GM23338 (cell line): ENCODE results near the gene ACSF3. TPM values are rescaled to one million over a fixed set of nuclear protein-coding genes. Genes with fewer than 3 reads are reported as not detected.

Experiments used
- ATAC-seq: fragments of 200-7000 bp; cut with Tn5 transposase; 3 replicates; pipeline ENCODE4 v1.9.1; 2020
- DNase-seq: peaks from one replicate; pipeline ENCODE4 v3.0.0-alpha.2; 2015; ENCODE audit warnings: low spot score
- H2AFZ ChIP-seq: fragments of 200-600 bp; sonication (generic); 2 replicates; pipeline ENCODE4 v1.8.0; 2016; ENCODE audit warnings: antibody characterized with exemption, mild to moderate bottlenecking, moderate library complexity
- H3F3A ChIP-seq: fragments of 200-600 bp; sonication (generic); replicated peaks from 2 replicates; pipeline ENCODE4 v1.8.0; 2017; ENCODE audit warnings: antibody characterized with exemption, mixed run types, low read depth
- H3K27ac ChIP-seq: fragments of 200-600 bp; sonication (generic); 2 replicates; pipeline ENCODE4 v1.6.1; 2016; ENCODE audit warnings: low read depth
- H3K27me3 ChIP-seq: fragments of 200-600 bp; sonication (generic); 2 replicates; pipeline ENCODE4 v1.8.0; 2016; ENCODE audit warnings: mild to moderate bottlenecking, mixed run types, moderate library complexity; ENCODE audit not compliant: insufficient read depth
- H3K36me3 ChIP-seq: fragments of 200-600 bp; sonication (generic); 2 replicates; pipeline ENCODE4 v1.8.0; 2016; ENCODE audit warnings: mild to moderate bottlenecking; ENCODE audit not compliant: insufficient read depth
- H3K4me1 ChIP-seq: fragments of 200-600 bp; sonication (generic); 2 replicates; pipeline ENCODE4 v1.8.0; 2016; ENCODE audit warnings: mild to moderate bottlenecking, moderate library complexity; ENCODE audit not compliant: insufficient read depth
- H3K4me2 ChIP-seq: fragments of 200-600 bp; sonication (generic); 2 replicates; pipeline ENCODE4 v1.7.1; 2017; ENCODE audit warnings: mixed run types
- H3K4me3 ChIP-seq: fragments of 200-600 bp; sonication (generic); 2 replicates; pipeline ENCODE4 v1.6.1; 2016; ENCODE audit warnings: mixed run types
- H3K79me2 ChIP-seq: fragments of 200-600 bp; sonication (generic); replicated peaks from 2 replicates; pipeline ENCODE4 v1.8.0; 2017; ENCODE audit warnings: mild to moderate bottlenecking; ENCODE audit not compliant: insufficient read depth
- H3K9me2 ChIP-seq: fragments of 200-600 bp; sonication (generic); 2 replicates; pipeline ENCODE4 v1.8.0; 2017; ENCODE audit not compliant: insufficient read depth
- H4K20me1 ChIP-seq: fragments of 200-600 bp; sonication (generic); replicated peaks from 2 replicates; pipeline ENCODE4 v1.8.0; 2017; ENCODE audit warnings: mild to moderate bottlenecking; ENCODE audit not compliant: insufficient read depth
- H3K27ac Mint-ChIP-seq: 2 replicates; pipeline ENCODE4 v1.8.0; 2020; ENCODE audit warnings: inconsistent platforms, mild to moderate bottlenecking, moderate library complexity, mixed read lengths
- H3K27me3 Mint-ChIP-seq: 3 replicates; pipeline ENCODE4 v1.8.0; 2022; ENCODE audit warnings: low read depth, mild to moderate bottlenecking, moderate library complexity, mixed read lengths, inconsistent platforms; ENCODE audit not compliant: insufficient read depth, poor library complexity
- H3K36me3 Mint-ChIP-seq: 3 replicates; pipeline ENCODE4 v1.8.0; 2021; ENCODE audit warnings: low read depth, mild to moderate bottlenecking, inconsistent platforms, moderate library complexity, mixed read lengths
- H3K4me1 Mint-ChIP-seq: 3 replicates; pipeline ENCODE4 v1.8.0; 2020; ENCODE audit warnings: mild to moderate bottlenecking, inconsistent platforms, mixed read lengths
- H3K4me3 Mint-ChIP-seq: 3 replicates; pipeline ENCODE4 v1.8.0; 2021; ENCODE audit warnings: moderate library complexity, mild to moderate bottlenecking, inconsistent platforms, mixed read lengths
- H3K9me3 Mint-ChIP-seq: 3 replicates; pipeline ENCODE4 v1.8.0; 2020; ENCODE audit warnings: moderate library complexity, mild to moderate bottlenecking, inconsistent platforms, mixed read lengths
- CREB1 ChIP-seq: fragments of 250-450 bp; sonication (Bioruptor Pico); IDR thresholded peaks from 2 replicates; pipeline ENCODE4 v1.5.0; 2020; ENCODE audit warnings: low read depth, mild to moderate bottlenecking, moderate library complexity
- CTCF ChIP-seq, 2 experiments: fragments of 200-600 bp in 1 of 2; sonication (generic) in 1 of 2; conservative IDR thresholded peaks; 2 replicates each; pipeline versions ENCODE4 v1.5.1 to v1.6.1; 2016 to 2017; ENCODE audit warnings: antibody characterized with exemption in 2 of 2, low read depth in 2 of 2, mild to moderate bottlenecking in 2 of 2, moderate library complexity in 1 of 2
- ETS1 ChIP-seq: IDR thresholded peaks from 2 replicates; pipeline ENCODE4 v1.6.1; 2016; ENCODE audit warnings: antibody characterized with exemption
- EZH2 ChIP-seq: fragments of 200-600 bp; sonication (generic); IDR thresholded peaks from one replicate; pipeline ENCODE4 v1.8.0; 2017; ENCODE audit warnings: antibody characterized with exemption, mild to moderate bottlenecking, low read depth; ENCODE audit not compliant: unreplicated experiment
- EZH2phosphoT487 ChIP-seq: fragments of 200-600 bp; sonication (generic); IDR thresholded peaks from one replicate; pipeline ENCODE4 v1.8.1; 2018; ENCODE audit warnings: antibody characterized with exemption; ENCODE audit not compliant: unreplicated experiment
- JUNB ChIP-seq: IDR thresholded peaks from one replicate; pipeline ENCODE4 v1.6.1; 2016; ENCODE audit warnings: antibody characterized with exemption; ENCODE audit not compliant: unreplicated experiment
- NANOG ChIP-seq: IDR thresholded peaks from 2 replicates; pipeline ENCODE4 v1.6.1; 2016; ENCODE audit warnings: antibody characterized with exemption, borderline replicate concordance
- POLR2AphosphoS5 ChIP-seq: IDR thresholded peaks from 2 replicates; pipeline ENCODE4 v1.6.1; 2016; ENCODE audit warnings: antibody characterized with exemption, low read depth
- REST ChIP-seq: IDR thresholded peaks from one replicate; pipeline ENCODE4 v1.6.1; 2018; ENCODE audit warnings: antibody characterized with exemption; ENCODE audit not compliant: unreplicated experiment
- STAT1 ChIP-seq: IDR thresholded peaks from one replicate; pipeline ENCODE4 v1.6.1; 2016; ENCODE audit warnings: antibody characterized with exemption; ENCODE audit not compliant: unreplicated experiment
- ZNF114 ChIP-seq: fragments of 250-450 bp; sonication (Bioruptor Pico); IDR thresholded peaks from 2 replicates; pipeline ENCODE4 v1.5.0; 2020; ENCODE audit warnings: mild to moderate bottlenecking, moderate library complexity
- ZNF331 ChIP-seq: fragments of 250-450 bp; sonication (Bioruptor Pico); IDR thresholded peaks from 2 replicates; pipeline ENCODE4 v1.5.0; 2020; ENCODE audit warnings: low read depth, mild to moderate bottlenecking, moderate library complexity
- ZNF462 ChIP-seq: fragments of 250-450 bp; sonication (Bioruptor Pico); IDR thresholded peaks from 2 replicates; pipeline ENCODE4 v1.5.0; 2020; ENCODE audit warnings: mild to moderate bottlenecking, moderate library complexity
- polyA plus RNA-seq: library from polyadenylated mRNA; unstranded; fragments of >200 nt; fragmentation: Nextera tagmentation; extraction: Ambion mirVana; gene quantifications from 2 replicates; pipeline ENCODE4 v1.2.1, GENCODE V29; 2016
- total RNA-seq: library from RNA; depleted of rRNA; stranded (reverse); fragments of >200 nt; shearing (Covaris generic); gene quantifications from 2 replicates; pipeline ENCODE4 v1.2.3, GENCODE V29; 2014

The ACSF3 gene
- total and polyA plus RNA-seq, 2 experiments from 2014 or later, result 12.8 to 23.1 TPM

GRCh38 chr16:89174877-89175276 is 81.2 kb downstream of the ACSF3 start:
- ATAC-seq (no peak), DNase-seq (no peak)
- H3K36me3 Mint-ChIP-seq, result no peaks in the 10 kb centered on the region
- H3K4me1 ChIP-seq, result peaks cover 12% of the 10 kb centered on the region
- H3F3A ChIP-seq, result no peaks in the 10 kb centered on the region
- H3K9me2 ChIP-seq, result no peaks in the 10 kb centered on the region
- no peak overlapping the region for H3K4me3 Mint-ChIP-seq
- peaks cover 13% of the 10 kb centered on the region for H3K4me1 Mint-ChIP-seq
- H3K27ac ChIP-seq, result no peak overlapping the region
- H3K27ac Mint-ChIP-seq, result no peak overlapping the region
- H3K27me3 Mint-ChIP-seq, result peaks cover 14% of the 10 kb centered on the region
- no peaks in the 10 kb centered on the region for H3K79me2 ChIP-seq
- H4K20me1 ChIP-seq, result no peaks in the 10 kb centered on the region
- H2AFZ ChIP-seq, result no peak overlapping the region
- TF ChIP-seq CTCF (conservative IDR thresholded peaks at IDR 0.05; ENCODE audit: low read depth in 2 of 2) (no peak), EZH2 (no peak), EZH2phosphoT487 (no peak), POLR2AphosphoS5 (no peak), CREB1 (no peak), ZNF462 (CRISPR knock-in tag) (no peak), ZNF114 (CRISPR knock-in tag) (no peak), ZNF331 (CRISPR knock-in tag) (no peak), REST (no peak), ETS1 (no peak), NANOG (no peak), JUNB (no peak), STAT1 (no peak)
- no peaks in the 10 kb centered on the region for H3K27me3 ChIP-seq
- no peaks in the 10 kb centered on the region for H3K36me3 ChIP-seq
- H3K4me3 ChIP-seq, result no peak overlapping the region
- no peak overlapping the region for H3K4me2 ChIP-seq
- H3K9me3 Mint-ChIP-seq, result no peaks in the 10 kb centered on the region
